HG03575 (cell line): ENCODE measurements around the gene COL25A1.

ENCODE experiments used
- ATAC-seq: cut with Tn5 transposase; IDR thresholded peaks from one replicate; pipeline ENCODE4 v1.9.1; 2021; ENCODE audit not compliant: unreplicated experiment, insufficient number of reproducible peaks, low FRiP score; ENCODE audit errors: extremely low read depth

COL25A1 gene

GRCh38 chr4:109302361-109303139 is at the start of gene COL25A1:
COL25A1 (minus strand) TSS chr4:109302658.
- no peak for ATAC-seq

GRCh38 chr4:109350121-109350520 is 47.7 kb upstream of the COL25A1 start:
- no peak for ATAC-seq

- no peak for ATAC-seq
Observed at GRCh38 chr4:109334129-109335105, 32.0 kb upstream of the COL25A1 start.

- ATAC-seq = no peak
Observed at GRCh38 chr4:109332926-109333464, 30.5 kb upstream of the COL25A1 start.

DNA sequence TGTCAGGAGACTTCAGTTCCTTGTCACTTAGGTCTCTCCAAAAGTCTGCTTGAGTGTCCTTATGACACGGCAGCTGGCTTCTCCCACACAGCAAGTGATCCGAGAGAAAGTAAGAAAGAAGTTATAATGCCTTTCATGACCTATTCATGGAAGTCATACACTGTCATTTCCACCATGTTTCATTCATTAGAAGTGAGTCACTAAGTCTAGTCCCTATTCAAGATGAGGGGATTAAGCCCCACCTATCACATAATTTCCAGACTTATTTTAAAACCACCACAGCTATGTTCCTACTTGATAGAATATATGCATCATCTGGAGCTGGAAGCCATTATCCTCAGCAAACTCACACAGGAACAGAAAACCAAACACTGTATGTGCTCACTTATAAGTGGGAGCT is 25.2 kb upstream of the COL25A1 start:
- no peak for ATAC-seq

- no peak for ATAC-seq
Observed at GRCh38 chr4:109325698-109326097, 23.2 kb upstream of the COL25A1 start.

GRCh38 chr4:109323348-109323747 is 20.9 kb upstream of the COL25A1 start:
- no peak for ATAC-seq

DNA sequence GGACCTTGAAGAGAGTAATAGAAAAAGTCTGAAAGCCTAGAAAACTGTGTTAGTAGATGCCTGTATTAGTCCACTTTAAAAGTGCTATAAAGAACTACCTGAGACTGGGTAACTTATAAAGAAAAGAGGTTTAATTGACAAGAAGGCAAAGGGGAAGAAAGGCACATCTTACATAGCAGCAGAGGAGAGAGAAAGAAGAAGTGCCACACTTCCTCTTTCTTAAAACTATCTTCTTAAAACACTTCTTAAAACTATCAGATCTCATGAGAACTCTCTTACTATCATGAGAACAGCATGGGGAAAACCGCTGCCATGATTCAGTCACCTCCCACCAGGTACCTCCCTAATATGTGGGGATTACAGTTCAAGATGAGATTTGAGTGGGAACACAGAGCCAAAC is 18.8 kb upstream of the COL25A1 start:
- ATAC-seq = no peak

- no peak for ATAC-seq
Observed at GRCh38 chr4:109319684-109320083, 17.2 kb upstream of the COL25A1 start.

DNA sequence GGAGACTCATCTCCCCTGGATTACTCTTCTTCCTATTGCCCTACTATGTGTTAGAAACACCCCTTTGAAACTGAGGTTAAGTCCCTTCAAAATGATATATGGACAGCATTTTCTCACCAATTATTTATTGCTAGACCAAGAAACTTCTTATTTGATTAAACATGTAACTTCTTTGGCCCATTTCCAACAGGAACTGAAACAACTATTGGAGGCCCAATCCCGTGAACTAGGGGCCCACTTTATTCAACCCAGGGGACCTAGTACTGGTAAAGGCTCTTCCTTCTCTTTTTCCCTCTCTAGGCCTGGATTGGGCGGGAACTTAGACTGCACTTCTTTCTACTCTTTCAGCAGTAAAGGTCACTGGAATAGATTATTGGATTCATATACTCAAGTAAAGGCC is 16.7 kb upstream of the COL25A1 start:
- no peak for ATAC-seq

DNA sequence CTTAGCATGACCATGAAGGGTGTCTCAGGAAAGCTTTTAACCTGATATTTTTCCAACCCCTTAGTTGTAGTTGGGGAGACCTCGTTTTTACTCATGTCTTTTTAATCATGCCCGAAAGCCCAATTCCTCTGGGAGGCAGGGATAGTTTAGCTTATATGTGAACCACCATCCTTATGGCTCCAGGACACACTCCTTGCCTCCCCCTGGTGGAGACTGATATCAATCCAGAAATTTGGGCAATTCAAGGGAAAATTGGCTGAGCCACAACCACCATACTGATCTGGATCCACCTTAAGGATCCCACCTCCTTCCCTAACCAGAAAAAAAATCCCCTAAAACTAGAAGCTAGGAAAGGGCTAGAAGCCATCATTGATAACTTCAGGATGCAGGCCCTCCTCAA is 13.4 kb upstream of the COL25A1 start:
- no peak for ATAC-seq

GRCh38 chr4:109315341-109315740 is 12.9 kb upstream of the COL25A1 start:
- no peak for ATAC-seq

DNA sequence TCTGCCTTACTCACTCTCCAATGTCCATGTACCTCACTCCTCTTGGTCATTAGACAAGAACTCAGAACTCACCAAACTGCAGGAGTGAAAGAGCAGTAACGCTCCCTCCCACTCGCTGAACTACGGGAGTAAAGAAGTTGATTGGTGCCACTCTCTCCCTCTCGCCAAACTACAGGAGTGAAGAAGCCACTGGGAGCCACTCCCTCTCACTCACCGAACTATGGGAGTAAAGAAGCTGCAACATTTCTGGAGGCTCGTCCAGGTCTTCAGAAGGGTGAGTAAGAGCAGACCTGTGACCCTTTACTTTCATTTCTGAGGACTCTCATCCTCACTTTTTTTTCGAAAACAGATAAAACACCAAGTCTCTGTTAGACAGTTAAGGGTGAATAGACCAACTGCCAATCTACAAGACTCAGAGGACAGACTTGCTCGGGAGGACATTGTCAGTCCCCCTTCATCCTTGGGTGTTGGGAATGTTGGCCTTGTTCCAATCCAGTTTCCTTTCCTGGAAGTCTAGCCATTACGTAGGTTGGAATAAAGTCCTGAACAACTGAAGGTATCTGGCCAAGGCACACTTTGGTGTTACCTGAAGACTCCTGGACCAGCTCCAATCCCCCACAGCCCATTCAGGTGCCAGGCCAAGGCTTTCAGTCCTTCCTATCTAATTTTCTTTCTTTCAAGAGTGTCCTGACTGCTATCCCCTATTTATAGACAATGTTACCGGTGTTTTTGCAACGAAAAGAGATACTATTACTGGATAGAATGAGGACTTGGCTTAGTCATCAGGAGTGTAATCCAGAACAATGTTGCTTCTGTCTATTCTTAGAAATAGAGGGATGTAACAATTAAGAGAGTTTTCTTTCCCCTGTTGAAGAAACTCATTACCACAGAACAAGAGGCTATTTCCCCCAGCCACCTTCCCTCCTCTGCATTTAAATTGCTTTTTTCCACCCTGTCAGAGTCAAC is 11.0 kb upstream of the COL25A1 start:
- no peak for ATAC-seq

- no peak for ATAC-seq
Observed at GRCh38 chr4:109303140-109303496, 660 bp upstream of the COL25A1 start.

GRCh38 chr4:109301651-109302360 is 652 bp downstream of the COL25A1 start:
- no peak for ATAC-seq

DNA sequence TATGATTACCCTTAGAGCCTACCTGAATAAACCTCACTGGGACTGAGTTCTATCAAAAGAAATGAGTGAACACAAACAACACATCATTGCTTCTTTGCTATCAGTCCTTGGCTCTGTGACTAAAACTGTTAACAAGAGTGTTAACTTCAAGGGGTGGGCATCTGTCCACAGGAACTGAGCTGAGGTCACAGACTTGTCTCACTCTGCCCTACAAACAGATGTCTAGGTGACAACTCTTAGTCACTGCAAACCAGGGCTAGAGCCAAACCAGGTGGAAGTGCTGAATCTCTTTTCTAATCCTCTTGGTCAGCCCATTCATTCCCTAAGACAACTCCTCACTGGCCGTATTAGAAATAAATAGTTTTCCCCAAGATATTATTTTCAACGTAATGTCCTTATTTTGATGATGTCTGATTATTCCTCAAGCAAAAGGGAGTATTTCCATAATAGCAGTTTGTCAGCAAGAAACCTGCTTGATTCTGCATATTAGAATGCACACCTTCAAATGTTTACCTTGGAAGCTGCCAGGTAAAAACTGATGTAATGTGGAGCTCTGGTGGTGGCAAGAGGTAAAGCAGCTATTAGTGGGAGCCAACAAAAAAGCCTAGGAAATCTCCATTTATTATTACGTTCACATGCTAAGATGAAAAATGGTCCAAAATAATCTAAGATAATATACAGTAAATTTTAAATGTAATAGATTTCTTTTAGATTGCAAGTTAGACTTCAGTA is 4.0 kb downstream of the COL25A1 start:
- no peak for ATAC-seq

GRCh38 chr4:109296527-109296926 is 5.9 kb downstream of the COL25A1 start:
- no peak for ATAC-seq

DNA sequence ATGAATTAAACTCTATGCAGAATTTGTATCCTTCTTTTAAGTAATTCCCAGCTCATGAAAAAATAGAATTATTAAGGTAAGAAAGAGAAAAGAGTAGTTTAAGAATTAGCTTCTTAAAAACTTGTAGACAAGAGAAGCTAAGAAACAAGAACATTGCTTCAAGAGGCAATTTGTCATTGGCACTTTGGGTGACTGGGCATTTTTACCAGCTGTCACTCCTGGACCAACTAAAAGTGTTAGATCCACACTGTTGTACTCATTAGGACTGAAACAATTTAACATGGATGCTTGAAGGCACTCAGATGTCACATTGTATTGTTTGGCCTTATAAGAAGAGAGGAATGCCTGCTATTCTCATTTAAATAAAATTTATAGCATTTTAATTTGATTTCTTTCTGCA is 7.4 kb downstream of the COL25A1 start:
- no peak for ATAC-seq
